DMS79 (cell line): ENCODE data around the gene FBXL4.

Source experiments
- DNase-seq: peaks from one replicate; lab custom pipeline; 2025; lab: John Stamatoyannopoulos, UW

FBXL4 gene

GRCh38 chr6:98947411-98948292 is at the start of gene FBXL4:
FBXL4 (minus strand) TSS chr6:98947946; CDS start chr6:98926988, 20,958 bp downstream.
- DNase-seq = peak; percentile 39

GRCh38 chr6:98995116-98995515 is 47.4 kb upstream of the FBXL4 start:
- DNase-seq = no peak

GRCh38 chr6:98992535-98992934 is 44.8 kb upstream of the FBXL4 start:
- DNase-seq = no peak

- DNase-seq = no peak
Observed at GRCh38 chr6:98986071-98986615, 38.4 kb upstream of the FBXL4 start.

- DNase-seq = no peak
Observed at GRCh38 chr6:98985391-98985790, 37.6 kb upstream of the FBXL4 start.

GRCh38 chr6:98984121-98984520 is 36.4 kb upstream of the FBXL4 start:
- no peak for DNase-seq

GRCh38 chr6:98981473-98981872 is 33.7 kb upstream of the FBXL4 start:
- no peak for DNase-seq

- no peak for DNase-seq
Observed at GRCh38 chr6:98980819-98981218, 33.1 kb upstream of the FBXL4 start.

- no peak for DNase-seq
Observed at GRCh38 chr6:98977671-98978292, 30.0 kb upstream of the FBXL4 start.

GRCh38 chr6:98976674-98977385 is 29.1 kb upstream of the FBXL4 start:
- DNase-seq = no peak

GRCh38 chr6:98975421-98975820 is 27.7 kb upstream of the FBXL4 start:
- DNase-seq = no peak

- DNase-seq = no peak
Observed at GRCh38 chr6:98974309-98974708, 26.6 kb upstream of the FBXL4 start.

GRCh38 chr6:98973571-98973970 is 25.8 kb upstream of the FBXL4 start:
- no peak for DNase-seq

GRCh38 chr6:98971303-98971702 is 23.6 kb upstream of the FBXL4 start:
- no peak for DNase-seq

GRCh38 chr6:98970469-98970868 is 22.7 kb upstream of the FBXL4 start:
- no peak for DNase-seq

- no peak for DNase-seq
Observed at GRCh38 chr6:98967616-98968015, 19.9 kb upstream of the FBXL4 start.

- no peak for DNase-seq
Observed at GRCh38 chr6:98959631-98960030, 11.9 kb upstream of the FBXL4 start.

GRCh38 chr6:98958776-98959175 is 11.0 kb upstream of the FBXL4 start:
- no peak for DNase-seq

- DNase-seq = no peak
Observed at GRCh38 chr6:98957450-98957849, 9.7 kb upstream of the FBXL4 start.

- DNase-seq = no peak
Observed at GRCh38 chr6:98949589-98949988, 1.8 kb upstream of the FBXL4 start.

- DNase-seq = peak; percentile 61
Observed at GRCh38 chr6:98946879-98947410, 801 bp downstream of the FBXL4 start.

GRCh38 chr6:98946266-98946878 is 1.4 kb downstream of the FBXL4 start:
- DNase-seq = no peak
